ENCODE results near the gene PTPRQ. TPM values are rescaled to one million over a fixed set of nuclear protein-coding genes. Genes with fewer than 3 reads are reported as not detected.

The PTPRQ gene
- total RNA-seq, 1 experiment from 2014 or later = not detected

- Mint-ChIP-seq H3K27ac (ENCODE audit: unreplicated experiment) (no peak overlapping the region), H3K27me3 (ENCODE audit: insufficient read depth, unreplicated experiment) (peaks cover 2% of the 10 kb centered on the region), H3K9me3 (ENCODE audit: unreplicated experiment) (no peaks in the 10 kb centered on the region), H3K4me1 (ENCODE audit: low read depth, unreplicated experiment) (peaks cover 7% of the 10 kb centered on the region), H3K36me3 (ENCODE audit: insufficient read depth, unreplicated experiment) (no peaks in the 10 kb centered on the region), H3K4me3 (ENCODE audit: unreplicated experiment) (no peak overlapping the region)
- POLR2A ChIA-PET = no interaction called here
- intact Hi-C loops (cut with micrococcal nuclease; ENCODE audit: unreplicated experiment) = no loop called here
- Histone ChIP-seq H3K4me3 (ENCODE audit: low read depth, low read length) (no peak overlapping the region), H3K9me3 (no peaks in the 10 kb centered on the region; the same call in 1 of the 2 replicates), H3K27me3 (replicated peaks; ENCODE audit: control insufficient read depth, insufficient read depth, low read length) (no peaks in the 10 kb centered on the region), H3K36me3 (ENCODE audit: control insufficient read depth, insufficient read depth, low read length) (no peaks in the 10 kb centered on the region), H3K4me1 (no peaks in the 10 kb centered on the region; the same call in 1 of the 2 replicates)
- CTCF ChIA-PET = no interaction called here
- no peak for DNase-seq
- no TSS peak for BruUV-seq (replicated peaks)
- no peak for TF ChIP-seq CTCF (IDR thresholded peaks at IDR 0.05; ENCODE audit: insufficient read depth in 1 of 2, low read depth in 1 of 2, low read length in 1 of 2, severe bottlenecking in 1 of 2, unreplicated experiment in 1 of 2)
These were observed 132.8 kb downstream of the PTPRQ start for GRCh38 chr12:80576641-80577418.

GRCh38 chr12:80580254-80580653 is 136.2 kb downstream of the PTPRQ start:
- BruUV-seq (replicated peaks) = no TSS peak
- Histone ChIP-seq H3K4me1 (no peaks in the 10 kb centered on the region; the same call in 1 of the 2 replicates), H3K9me3 (no peaks in the 10 kb centered on the region; the same call in 1 of the 2 replicates), H3K4me3 (ENCODE audit: low read depth, low read length) (no peak overlapping the region), H3K27me3 (replicated peaks; ENCODE audit: control insufficient read depth, insufficient read depth, low read length) (no peaks in the 10 kb centered on the region), H3K36me3 (ENCODE audit: control insufficient read depth, insufficient read depth, low read length) (no peaks in the 10 kb centered on the region)
- no peak overlapping the region for H3K4me3 Mint-ChIP-seq (ENCODE audit: unreplicated experiment)
- H3K4me1 Mint-ChIP-seq (ENCODE audit: low read depth, unreplicated experiment) = peaks cover 7% of the 10 kb centered on the region
- ChIA-PET POLR2A (no interaction called here), CTCF (no interaction called here)
- intact Hi-C loops (cut with micrococcal nuclease; ENCODE audit: unreplicated experiment) = no loop called here
- no peaks in the 10 kb centered on the region for H3K9me3 Mint-ChIP-seq (ENCODE audit: unreplicated experiment)
- DNase-seq = no peak
- H3K27me3 Mint-ChIP-seq (ENCODE audit: insufficient read depth, unreplicated experiment) = peaks cover 2% of the 10 kb centered on the region
- H3K27ac Mint-ChIP-seq (ENCODE audit: unreplicated experiment) = no peak overlapping the region
- no peaks in the 10 kb centered on the region for H3K36me3 Mint-ChIP-seq (ENCODE audit: insufficient read depth, unreplicated experiment)
- no peak for TF ChIP-seq CTCF (IDR thresholded peaks at IDR 0.05; ENCODE audit: insufficient read depth in 1 of 2, low read depth in 1 of 2, low read length in 1 of 2, severe bottlenecking in 1 of 2, unreplicated experiment in 1 of 2)

DNA sequence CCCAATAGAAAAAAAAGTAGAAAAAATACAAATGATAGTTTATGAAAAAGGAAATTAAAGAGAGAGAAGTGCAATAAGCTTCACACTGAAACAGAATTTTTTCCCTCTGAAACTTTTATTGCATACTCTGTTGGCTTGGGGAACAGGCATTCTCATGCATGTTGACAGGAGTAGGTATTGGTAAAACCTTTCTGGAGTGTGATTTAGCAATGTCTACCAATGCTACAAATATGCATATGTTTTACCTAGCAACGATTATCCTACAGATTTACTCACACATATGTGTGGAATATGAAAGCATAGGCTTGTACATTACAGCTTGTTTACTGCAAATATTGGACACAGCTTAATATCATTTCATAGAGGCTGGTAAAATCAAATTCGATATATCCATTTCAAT is 137.7 kb downstream of the PTPRQ start:
- Histone ChIP-seq H3K36me3 (ENCODE audit: control insufficient read depth, insufficient read depth, low read length) (no peaks in the 10 kb centered on the region), H3K4me1 (no peaks in the 10 kb centered on the region; the same call in 1 of the 2 replicates), H3K27me3 (replicated peaks; ENCODE audit: control insufficient read depth, insufficient read depth, low read length) (no peaks in the 10 kb centered on the region), H3K4me3 (ENCODE audit: low read depth, low read length) (no peak overlapping the region), H3K9me3 (no peaks in the 10 kb centered on the region; the same call in 1 of the 2 replicates)
- Mint-ChIP-seq H3K36me3 (ENCODE audit: insufficient read depth, unreplicated experiment) (no peaks in the 10 kb centered on the region), H3K9me3 (ENCODE audit: unreplicated experiment) (no peaks in the 10 kb centered on the region), H3K4me3 (ENCODE audit: unreplicated experiment) (no peak overlapping the region), H3K27me3 (ENCODE audit: insufficient read depth, unreplicated experiment) (peaks cover 2% of the 10 kb centered on the region), H3K27ac (ENCODE audit: unreplicated experiment) (no peak overlapping the region), H3K4me1 (ENCODE audit: low read depth, unreplicated experiment) (peaks cover 2% of the 10 kb centered on the region)
- BruUV-seq (replicated peaks) = no TSS peak
- ChIA-PET CTCF (no interaction called here), POLR2A (no interaction called here)
- DNase-seq = no peak
- intact Hi-C loops (cut with micrococcal nuclease; ENCODE audit: unreplicated experiment) = no loop called here
- TF ChIP-seq CTCF (IDR thresholded peaks at IDR 0.05; ENCODE audit: insufficient read depth in 1 of 2, low read depth in 1 of 2, low read length in 1 of 2, severe bottlenecking in 1 of 2, unreplicated experiment in 1 of 2) = no peak

Data from Caco-2 (cell line).